ENCODE data around the gene SPDYA. TPM values are rescaled to one million over a fixed set of nuclear protein-coding genes. Genes with fewer than 3 reads are reported as not detected.

Gene SPDYA
- total RNA-seq (ENCODE audit: low replicate concordance) = 1.1 and 6.5 TPM in 2 replicates

DNA sequence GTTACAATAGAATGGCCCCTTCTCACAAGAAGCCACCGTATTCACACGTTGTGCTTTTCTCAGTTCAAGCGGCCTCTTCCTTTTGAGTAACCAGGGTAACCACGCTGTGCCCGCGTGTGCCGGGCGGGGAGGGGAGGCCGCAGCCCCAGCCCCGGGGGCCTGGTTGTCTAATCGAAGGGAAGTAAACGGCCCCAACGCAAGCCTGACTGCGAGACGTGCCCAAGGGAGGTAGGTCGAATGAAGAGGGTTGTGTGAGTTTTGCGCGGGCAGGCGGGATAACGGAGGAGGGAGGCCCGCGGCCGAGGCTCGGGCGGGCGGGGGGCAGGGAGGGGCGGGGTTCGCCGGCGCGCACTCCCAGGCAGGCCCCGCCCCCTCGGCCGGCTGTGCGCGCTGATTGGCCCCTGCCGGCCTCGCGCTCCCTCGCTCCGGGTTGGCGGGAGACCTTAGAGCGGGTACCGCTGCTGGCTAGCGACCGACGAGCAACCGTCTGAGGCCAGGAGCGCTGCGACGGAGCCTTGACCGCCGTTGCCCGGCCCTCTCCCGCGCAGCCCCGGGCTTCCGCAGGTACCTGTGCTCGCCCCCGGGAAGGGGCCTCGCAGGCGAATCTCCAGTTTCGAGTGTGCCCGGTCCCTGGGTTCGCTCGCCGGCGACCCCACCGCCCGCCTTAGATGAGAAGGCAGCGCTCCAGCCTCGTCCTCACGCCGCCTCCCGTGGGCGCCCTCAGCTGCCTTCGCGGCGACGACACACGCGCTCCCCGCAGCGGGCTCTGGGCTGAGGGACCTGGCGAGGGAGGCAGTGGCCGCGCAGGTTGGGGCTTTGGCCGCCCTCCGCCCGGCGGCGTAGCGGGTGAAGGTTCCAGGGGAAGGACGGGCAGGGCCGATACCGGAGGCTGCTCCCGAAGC, at the start of gene SPDYA:
TSS of gene SPDYA (plus strand) at position 451 of the 902 bp plus-strand sequence. CDS start 5,181 bp downstream, outside the sequence.
- peak within 1 kb of the TSS; percentile 66 for H3K4me3 ChIP-seq (ENCODE audit: low read depth, low read length)
- peak; percentile 47 for DNase-seq (ENCODE audit: low read depth)
- TF ChIP-seq, protein P1, sequence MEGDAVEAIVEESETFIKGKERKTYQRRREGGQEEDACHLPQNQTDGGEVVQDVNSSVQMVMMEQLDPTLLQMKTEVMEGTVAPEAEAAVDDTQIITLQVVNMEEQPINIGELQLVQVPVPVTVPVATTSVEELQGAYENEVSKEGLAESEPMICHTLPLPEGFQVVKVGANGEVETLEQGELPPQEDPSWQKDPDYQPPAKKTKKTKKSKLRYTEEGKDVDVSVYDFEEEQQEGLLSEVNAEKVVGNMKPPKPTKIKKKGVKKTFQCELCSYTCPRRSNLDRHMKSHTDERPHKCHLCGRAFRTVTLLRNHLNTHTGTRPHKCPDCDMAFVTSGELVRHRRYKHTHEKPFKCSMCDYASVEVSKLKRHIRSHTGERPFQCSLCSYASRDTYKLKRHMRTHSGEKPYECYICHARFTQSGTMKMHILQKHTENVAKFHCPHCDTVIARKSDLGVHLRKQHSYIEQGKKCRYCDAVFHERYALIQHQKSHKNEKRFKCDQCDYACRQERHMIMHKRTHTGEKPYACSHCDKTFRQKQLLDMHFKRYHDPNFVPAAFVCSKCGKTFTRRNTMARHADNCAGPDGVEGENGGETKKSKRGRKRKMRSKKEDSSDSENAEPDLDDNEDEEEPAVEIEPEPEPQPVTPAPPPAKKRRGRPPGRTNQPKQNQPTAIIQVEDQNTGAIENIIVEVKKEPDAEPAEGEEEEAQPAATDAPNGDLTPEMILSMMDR (IDR thresholded peaks at IDR 0.05; ENCODE audit: insufficient read depth, low read length) = no peak

DNA sequence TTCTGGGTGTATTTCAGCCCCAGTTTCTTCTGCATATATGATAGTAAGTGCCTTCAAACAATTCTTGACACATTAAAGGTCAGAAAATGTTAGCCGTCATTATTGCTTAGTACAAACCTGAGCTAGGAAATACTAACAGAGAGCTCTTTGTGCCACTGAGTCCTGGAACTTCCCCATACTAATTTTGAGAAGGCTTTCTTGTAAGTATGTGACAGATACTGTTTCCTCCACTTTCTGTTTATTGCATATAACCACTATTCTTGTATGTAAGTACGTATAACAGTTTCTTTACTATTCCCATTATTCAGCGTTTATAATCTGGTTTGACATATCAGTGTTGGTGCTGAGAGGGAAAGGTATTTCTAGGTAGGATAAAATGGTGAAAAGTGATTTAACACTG, 49.2 kb upstream of the SPDYA start:
- TF ChIP-seq, protein P1 (IDR thresholded peaks at IDR 0.05; ENCODE audit: insufficient read depth, low read length) = no peak
- H3K4me3 ChIP-seq (ENCODE audit: low read depth, low read length) = no peak overlapping the region
- DNase-seq (ENCODE audit: low read depth) = no peak

DNA sequence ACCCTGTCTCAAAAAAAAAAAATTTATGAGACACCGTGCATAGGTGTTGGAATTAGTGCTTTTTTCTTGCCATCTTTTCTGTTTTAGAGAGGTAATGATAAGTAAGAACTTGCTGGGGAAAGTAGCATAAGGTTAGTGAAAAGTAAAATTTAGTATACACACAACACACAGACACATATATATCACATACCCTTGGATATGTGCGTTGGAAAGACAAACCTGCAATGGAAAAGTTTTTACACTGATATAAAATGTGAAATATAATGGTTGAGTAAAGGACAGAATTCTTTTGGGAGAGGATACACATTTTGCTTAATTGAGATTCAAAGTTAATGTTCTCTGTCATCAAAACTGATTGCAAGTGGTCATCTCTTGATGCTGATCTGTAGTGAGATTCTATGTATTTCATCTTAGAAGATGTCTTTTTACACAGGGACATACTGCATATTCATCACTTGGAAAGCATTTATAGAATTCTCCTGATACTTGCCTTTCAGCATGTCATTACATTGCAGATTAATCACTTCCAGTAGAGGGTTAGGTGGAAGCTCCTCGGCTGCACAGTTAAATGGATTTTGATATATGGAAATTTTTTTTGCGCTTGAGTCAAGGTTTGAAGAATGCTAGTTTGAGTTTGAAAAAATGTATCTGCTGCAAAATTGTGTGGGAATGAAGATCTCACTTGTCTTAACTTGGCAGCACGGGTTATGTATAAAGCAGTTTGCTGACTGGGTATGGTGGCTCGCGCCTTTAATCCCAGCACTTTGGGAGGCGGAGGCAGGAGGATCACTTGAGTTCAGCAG, 45.5 kb upstream of the SPDYA start:
- no peak for DNase-seq (ENCODE audit: low read depth)
- TF ChIP-seq, protein P1 (IDR thresholded peaks at IDR 0.05; ENCODE audit: insufficient read depth, low read length) = no peak
- no peak overlapping the region for H3K4me3 ChIP-seq (ENCODE audit: low read depth, low read length)

DNA sequence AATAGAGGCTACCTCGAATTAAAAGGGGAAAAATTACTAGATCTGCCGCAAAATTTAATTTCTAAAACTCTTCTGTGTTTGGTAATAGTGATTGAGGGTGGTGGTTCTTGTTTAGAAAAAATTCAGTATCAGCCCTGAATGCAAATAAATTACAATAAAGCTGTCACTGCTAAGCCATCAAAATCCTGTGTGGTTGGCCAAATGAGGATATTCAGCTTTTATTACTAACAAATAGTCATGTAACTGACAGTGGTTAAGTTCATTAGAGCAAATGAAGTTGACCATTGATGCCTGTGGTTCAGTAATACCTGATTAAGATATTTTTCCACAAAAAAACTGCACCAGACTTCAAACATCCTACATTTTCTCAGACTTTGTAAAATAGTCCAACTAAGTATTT, 44.6 kb upstream of the SPDYA start:
- H3K4me3 ChIP-seq (ENCODE audit: low read depth, low read length) = no peak overlapping the region
- DNase-seq (ENCODE audit: low read depth) = no peak
- TF ChIP-seq, protein P1 (IDR thresholded peaks at IDR 0.05; ENCODE audit: insufficient read depth, low read length) = no peak

DNA sequence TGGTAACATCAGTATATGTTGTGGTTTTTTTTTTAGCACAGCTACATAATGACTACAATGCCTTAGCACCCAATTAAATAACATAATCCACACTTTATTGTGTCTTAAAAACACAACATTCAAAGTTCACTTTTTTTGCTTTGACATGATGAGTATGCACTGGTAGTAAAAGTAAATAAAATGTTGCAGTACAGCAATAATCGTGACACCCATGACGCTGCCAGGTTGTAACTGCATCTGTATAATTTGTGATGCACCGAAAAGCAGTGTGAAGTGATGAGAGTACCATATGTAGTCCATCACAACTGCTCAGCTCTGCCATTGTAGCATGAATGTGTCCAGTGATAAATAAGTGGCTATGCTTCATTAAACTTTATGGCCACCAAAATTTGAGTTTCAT, 43.3 kb upstream of the SPDYA start:
- TF ChIP-seq, protein P1 (IDR thresholded peaks at IDR 0.05; ENCODE audit: insufficient read depth, low read length) = no peak
- no peak overlapping the region for H3K4me3 ChIP-seq (ENCODE audit: low read depth, low read length)
- DNase-seq (ENCODE audit: low read depth) = no peak

DNA sequence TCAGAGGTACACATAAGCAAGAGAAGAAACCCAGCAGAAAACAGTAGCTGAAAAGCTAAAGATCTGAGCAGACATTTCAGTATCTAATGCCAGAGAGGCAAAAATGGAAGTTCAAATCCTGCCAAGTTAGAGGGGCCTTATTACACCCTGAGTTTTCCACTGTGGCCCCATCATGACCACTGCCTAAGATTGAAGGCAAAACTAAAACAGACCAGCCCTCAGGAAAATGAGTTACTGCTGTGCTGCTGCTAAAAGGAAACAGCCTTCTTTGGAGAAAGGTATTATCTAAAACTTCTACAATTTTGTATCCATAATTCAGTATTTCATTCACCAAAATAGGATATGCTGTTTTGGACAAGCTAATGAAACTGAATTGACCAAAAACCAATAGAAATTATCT, 42.2 kb upstream of the SPDYA start:
- no peak for DNase-seq (ENCODE audit: low read depth)
- TF ChIP-seq, protein P1 (IDR thresholded peaks at IDR 0.05; ENCODE audit: insufficient read depth, low read length) = no peak
- no peak overlapping the region for H3K4me3 ChIP-seq (ENCODE audit: low read depth, low read length)
